GM21786 (cell line): ENCODE data around the gene RCSD1.
A peak's percentile ranks its signal among the peaks of the same experiment; 100 is the strongest.
"Not testable (repeated sequence)": the region's sequence is repeated elsewhere in the genome, so short reads cannot be mapped to it uniquely, and the experiment has no call there.

Source experiments
- ATAC-seq: cut with Tn5 transposase; IDR thresholded peaks from one replicate; pipeline ENCODE4 v1.9.1; 2021; ENCODE audit not compliant: unreplicated experiment

The RCSD1 gene

GRCh38 chr1:167734841-167735240 is 104.8 kb downstream of the RCSD1 start:
- no peak for ATAC-seq

- no peak for ATAC-seq
Measured at GRCh38 chr1:167737169-167737568, 107.1 kb downstream of the RCSD1 start.

- ATAC-seq, result no peak
Measured at GRCh38 chr1:167738158-167738557, 108.1 kb downstream of the RCSD1 start.

DNA sequence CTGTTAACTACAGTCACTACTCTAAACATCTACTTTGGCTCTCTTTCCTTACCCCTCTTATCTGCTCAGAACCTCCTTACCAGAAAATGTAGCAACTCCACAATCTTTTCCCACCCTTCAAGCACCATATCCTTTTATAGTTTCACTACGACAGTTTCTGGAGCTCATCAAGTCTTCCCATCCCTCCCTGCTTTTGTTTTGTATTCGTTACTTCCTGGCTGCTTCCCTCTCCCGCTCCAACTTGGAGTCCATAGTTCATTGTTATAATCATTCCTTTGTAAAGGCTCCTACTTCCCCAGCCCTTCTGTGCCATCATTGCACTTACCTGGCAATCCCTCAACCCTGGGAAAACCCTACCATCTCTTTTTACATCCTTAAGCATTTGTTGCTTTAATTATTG is 109.7 kb downstream of the RCSD1 start:
- no peak for ATAC-seq

GRCh38 chr1:167741103-167741502 is 111.1 kb downstream of the RCSD1 start:
- ATAC-seq, result not testable (repeated sequence)

DNA sequence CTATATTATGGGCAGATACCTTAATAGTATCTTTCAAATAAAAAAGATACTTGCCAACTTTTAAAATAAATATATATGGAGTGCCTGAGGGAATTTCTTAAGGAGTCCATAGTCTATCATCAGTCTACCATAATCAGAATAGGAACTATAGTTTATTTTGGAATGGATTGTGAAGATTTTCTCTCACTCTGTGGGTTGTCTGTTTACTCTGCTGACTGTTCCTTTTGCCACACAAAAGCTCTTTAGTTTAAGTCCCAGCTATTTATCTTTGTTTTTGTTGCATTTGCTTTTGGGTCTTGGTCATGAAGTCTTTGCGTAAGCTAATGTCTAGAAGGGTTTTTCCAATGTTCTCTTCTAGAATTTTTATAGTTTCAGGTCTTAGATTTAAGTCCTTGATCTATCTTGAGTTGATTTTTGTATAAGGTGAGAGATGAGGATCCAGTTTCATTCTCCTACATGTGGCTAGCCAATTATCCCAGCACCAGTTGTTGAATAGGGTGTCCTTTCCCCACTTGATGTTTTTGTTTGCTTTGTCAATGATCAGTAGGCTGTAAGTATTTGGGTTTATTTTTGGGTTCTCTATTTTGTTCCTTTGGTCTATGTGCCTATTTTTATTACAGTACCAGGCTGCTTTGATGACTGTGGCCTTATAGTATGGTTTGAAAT is 112.5 kb downstream of the RCSD1 start:
- not testable (repeated sequence) for ATAC-seq

- ATAC-seq, result no peak
Measured at GRCh38 chr1:167744901-167745300, 114.9 kb downstream of the RCSD1 start.

- no peak for ATAC-seq
Measured at GRCh38 chr1:167746013-167746672, 116.1 kb downstream of the RCSD1 start.

DNA sequence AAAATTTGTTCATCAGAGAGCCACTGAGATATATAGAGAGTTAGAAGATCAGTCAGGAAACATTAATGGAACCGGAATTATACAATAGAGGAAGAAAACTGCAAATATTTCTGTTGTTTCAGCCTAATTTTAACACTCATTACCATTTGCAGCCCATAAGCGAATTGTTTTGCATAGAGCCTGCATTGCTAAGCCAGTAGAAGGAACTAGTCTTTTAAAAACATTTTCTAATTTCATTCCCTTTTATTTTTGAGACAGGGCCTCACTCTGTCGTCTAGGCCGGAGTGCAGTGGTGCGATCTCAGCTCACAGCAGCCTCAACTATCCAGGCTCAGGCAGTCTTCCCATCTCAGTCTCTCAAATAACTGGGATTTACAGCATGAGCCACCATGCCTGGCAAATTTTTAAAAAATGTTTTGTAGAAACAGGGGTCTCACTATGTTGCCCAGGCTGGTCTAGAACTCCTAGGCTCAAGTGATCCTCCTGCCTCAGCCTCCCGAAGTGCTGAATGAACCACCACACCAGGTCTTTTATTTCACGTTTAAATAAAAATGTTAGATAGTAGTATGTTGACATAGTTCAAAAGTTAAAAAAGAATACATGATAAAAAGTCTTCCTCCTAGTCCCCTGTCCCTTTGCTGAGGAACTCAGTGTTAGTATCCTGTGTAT is 117.1 kb downstream of the RCSD1 start:
- no peak for ATAC-seq

GRCh38 chr1:167747988-167748387 is 118.0 kb downstream of the RCSD1 start:
- no peak for ATAC-seq

DNA sequence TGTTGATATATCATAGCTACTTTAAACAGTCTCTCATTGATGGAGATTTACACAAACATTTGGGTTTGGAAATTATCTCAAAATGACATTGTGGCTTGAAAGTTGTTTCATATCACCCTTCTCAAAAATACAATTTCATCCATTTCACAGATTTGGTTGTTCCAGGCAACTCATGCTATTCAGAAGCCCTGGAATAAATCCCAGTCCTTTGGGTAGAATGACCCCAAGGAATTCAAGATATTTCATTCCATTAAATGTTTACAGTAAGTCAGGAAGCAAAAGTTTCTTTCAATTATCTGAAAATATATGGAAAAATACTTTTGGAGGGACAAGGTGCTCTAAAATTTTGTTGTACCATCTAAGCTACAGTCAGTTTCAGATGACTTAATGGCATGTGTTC is 118.9 kb downstream of the RCSD1 start:
- ATAC-seq, result no peak

DNA sequence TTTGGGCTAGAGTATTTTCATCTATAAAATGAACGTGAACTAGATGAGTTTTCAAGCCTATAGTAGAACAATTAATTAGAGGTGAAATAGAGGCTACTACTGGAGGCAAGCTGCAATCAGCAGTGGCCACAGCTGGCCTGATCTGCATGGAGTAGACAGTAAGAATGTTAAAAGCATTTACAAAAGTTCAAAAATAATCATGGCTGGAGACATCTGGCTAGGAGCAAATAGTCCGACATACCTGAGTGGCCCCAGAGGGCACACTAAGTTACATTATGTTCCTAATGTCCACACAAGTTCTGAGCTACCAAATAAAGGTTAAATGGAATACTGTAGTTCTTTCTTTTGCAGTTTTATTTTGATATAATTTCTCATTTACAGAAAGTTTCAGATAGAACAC is 119.7 kb downstream of the RCSD1 start:
- no peak for ATAC-seq

DNA sequence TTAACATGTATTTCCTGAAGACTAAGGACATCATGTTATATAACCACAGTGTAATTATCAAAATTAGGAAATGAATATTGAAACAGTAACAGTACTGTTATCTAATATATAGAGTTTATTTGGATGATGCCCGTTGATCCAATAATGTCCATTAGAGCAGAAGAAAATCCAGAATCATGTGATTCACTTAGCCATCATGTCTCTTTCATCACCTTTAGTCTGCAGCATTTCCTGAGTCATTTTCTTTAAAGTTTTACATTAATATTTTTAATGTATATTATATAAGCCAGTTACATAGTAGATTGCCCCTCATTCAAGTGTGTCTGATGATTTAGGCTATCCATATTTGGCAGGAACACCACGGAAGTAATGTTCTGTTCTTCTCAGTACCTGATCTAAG is 120.6 kb downstream of the RCSD1 start:
- ATAC-seq, result no peak

GRCh38 chr1:167751676-167752075 is 121.6 kb downstream of the RCSD1 start:
- no peak for ATAC-seq

- ATAC-seq, result peak; percentile 7
Measured at GRCh38 chr1:167752219-167752985, 122.4 kb downstream of the RCSD1 start.

GRCh38 chr1:167755654-167756053 is 125.6 kb downstream of the RCSD1 start:
- ATAC-seq, result no peak
